HG03439 (cell line): ENCODE results near the gene SCUBE1.

Source experiments
- ATAC-seq: cut with Tn5 transposase; IDR thresholded peaks from one replicate; pipeline ENCODE4 v1.9.1; 2021; ENCODE audit warnings: mild to moderate bottlenecking, moderate library complexity; ENCODE audit not compliant: unreplicated experiment

SCUBE1 gene

GRCh38 chr22:43330178-43331068, 12.7 kb downstream of the SCUBE1 start:
- ATAC-seq = no peak

- no peak for ATAC-seq
Measured at GRCh38 chr22:43329061-43329460, 14.1 kb downstream of the SCUBE1 start.

GRCh38 chr22:43327157-43327438, 16.1 kb downstream of the SCUBE1 start:
- no peak for ATAC-seq

- no peak for ATAC-seq
Measured at GRCh38 chr22:43326331-43327156, 16.6 kb downstream of the SCUBE1 start.

- no peak for ATAC-seq
Measured at GRCh38 chr22:43325176-43325575, 18.0 kb downstream of the SCUBE1 start.

- no peak for ATAC-seq
Measured at GRCh38 chr22:43320943-43321900, 21.9 kb downstream of the SCUBE1 start.

GRCh38 chr22:43319661-43320486, 23.3 kb downstream of the SCUBE1 start:
- no peak for ATAC-seq

GRCh38 chr22:43317239-43317638, 25.9 kb downstream of the SCUBE1 start:
- no peak for ATAC-seq

- ATAC-seq = no peak
Measured at GRCh38 chr22:43315687-43316217, 27.4 kb downstream of the SCUBE1 start.

GRCh38 chr22:43314611-43315010, 28.6 kb downstream of the SCUBE1 start:
- ATAC-seq = no peak

GRCh38 chr22:43313890-43314474, 29.2 kb downstream of the SCUBE1 start:
- ATAC-seq = no peak

GRCh38 chr22:43313244-43313889, 29.8 kb downstream of the SCUBE1 start:
- no peak for ATAC-seq

GRCh38 chr22:43312608-43313007, 30.6 kb downstream of the SCUBE1 start:
- no peak for ATAC-seq

- ATAC-seq = no peak
Measured at GRCh38 chr22:43310798-43311197, 32.4 kb downstream of the SCUBE1 start.

GRCh38 chr22:43310311-43310710, 32.9 kb downstream of the SCUBE1 start:
- no peak for ATAC-seq

GRCh38 chr22:43308836-43309235, 34.3 kb downstream of the SCUBE1 start:
- ATAC-seq = no peak

- no peak for ATAC-seq
Measured at GRCh38 chr22:43308060-43308830, 34.9 kb downstream of the SCUBE1 start.

- no peak for ATAC-seq
Measured at GRCh38 chr22:43305806-43306205, 37.4 kb downstream of the SCUBE1 start.
